GM23338 (cell line): Measurements from ENCODE around the gene PSMD4. TPM values are rescaled to one million over a fixed set of nuclear protein-coding genes. Genes with fewer than 3 reads are reported as not detected.

Experiments used
- ATAC-seq: fragments of 200-7000 bp; cut with Tn5 transposase; 3 replicates; pipeline ENCODE4 v1.9.1; 2020
- DNase-seq: peaks from one replicate; pipeline ENCODE4 v3.0.0-alpha.2; 2015; ENCODE audit warnings: low spot score
- H2AFZ ChIP-seq: fragments of 200-600 bp; sonication (generic); 2 replicates; pipeline ENCODE4 v1.8.0; 2016; ENCODE audit warnings: antibody characterized with exemption, mild to moderate bottlenecking, moderate library complexity
- H3F3A ChIP-seq: fragments of 200-600 bp; sonication (generic); replicated peaks from 2 replicates; pipeline ENCODE4 v1.8.0; 2017; ENCODE audit warnings: antibody characterized with exemption, mixed run types, low read depth
- H3K27ac ChIP-seq: fragments of 200-600 bp; sonication (generic); 2 replicates; pipeline ENCODE4 v1.6.1; 2016; ENCODE audit warnings: low read depth
- H3K27me3 ChIP-seq: fragments of 200-600 bp; sonication (generic); 2 replicates; pipeline ENCODE4 v1.8.0; 2016; ENCODE audit warnings: mild to moderate bottlenecking, mixed run types, moderate library complexity; ENCODE audit not compliant: insufficient read depth
- H3K36me3 ChIP-seq: fragments of 200-600 bp; sonication (generic); 2 replicates; pipeline ENCODE4 v1.8.0; 2016; ENCODE audit warnings: mild to moderate bottlenecking; ENCODE audit not compliant: insufficient read depth
- H3K4me1 ChIP-seq: fragments of 200-600 bp; sonication (generic); 2 replicates; pipeline ENCODE4 v1.8.0; 2016; ENCODE audit warnings: mild to moderate bottlenecking, moderate library complexity; ENCODE audit not compliant: insufficient read depth
- H3K4me2 ChIP-seq: fragments of 200-600 bp; sonication (generic); 2 replicates; pipeline ENCODE4 v1.7.1; 2017; ENCODE audit warnings: mixed run types
- H3K4me3 ChIP-seq: fragments of 200-600 bp; sonication (generic); 2 replicates; pipeline ENCODE4 v1.6.1; 2016; ENCODE audit warnings: mixed run types
- H3K79me2 ChIP-seq: fragments of 200-600 bp; sonication (generic); replicated peaks from 2 replicates; pipeline ENCODE4 v1.8.0; 2017; ENCODE audit warnings: mild to moderate bottlenecking; ENCODE audit not compliant: insufficient read depth
- H3K9me2 ChIP-seq: fragments of 200-600 bp; sonication (generic); 2 replicates; pipeline ENCODE4 v1.8.0; 2017; ENCODE audit not compliant: insufficient read depth
- H4K20me1 ChIP-seq: fragments of 200-600 bp; sonication (generic); replicated peaks from 2 replicates; pipeline ENCODE4 v1.8.0; 2017; ENCODE audit warnings: mild to moderate bottlenecking; ENCODE audit not compliant: insufficient read depth
- H3K27ac Mint-ChIP-seq: 2 replicates; pipeline ENCODE4 v1.8.0; 2020; ENCODE audit warnings: inconsistent platforms, mild to moderate bottlenecking, moderate library complexity, mixed read lengths
- H3K27me3 Mint-ChIP-seq: 3 replicates; pipeline ENCODE4 v1.8.0; 2022; ENCODE audit warnings: low read depth, mild to moderate bottlenecking, moderate library complexity, mixed read lengths, inconsistent platforms; ENCODE audit not compliant: insufficient read depth, poor library complexity
- H3K36me3 Mint-ChIP-seq: 3 replicates; pipeline ENCODE4 v1.8.0; 2021; ENCODE audit warnings: low read depth, mild to moderate bottlenecking, inconsistent platforms, moderate library complexity, mixed read lengths
- H3K4me1 Mint-ChIP-seq: 3 replicates; pipeline ENCODE4 v1.8.0; 2020; ENCODE audit warnings: mild to moderate bottlenecking, inconsistent platforms, mixed read lengths
- H3K4me3 Mint-ChIP-seq: 3 replicates; pipeline ENCODE4 v1.8.0; 2021; ENCODE audit warnings: moderate library complexity, mild to moderate bottlenecking, inconsistent platforms, mixed read lengths
- H3K9me3 Mint-ChIP-seq: 3 replicates; pipeline ENCODE4 v1.8.0; 2020; ENCODE audit warnings: moderate library complexity, mild to moderate bottlenecking, inconsistent platforms, mixed read lengths
- EZH2 ChIP-seq: fragments of 200-600 bp; sonication (generic); IDR thresholded peaks from one replicate; pipeline ENCODE4 v1.8.0; 2017; ENCODE audit warnings: antibody characterized with exemption, mild to moderate bottlenecking, low read depth; ENCODE audit not compliant: unreplicated experiment
- EZH2phosphoT487 ChIP-seq: fragments of 200-600 bp; sonication (generic); IDR thresholded peaks from one replicate; pipeline ENCODE4 v1.8.1; 2018; ENCODE audit warnings: antibody characterized with exemption; ENCODE audit not compliant: unreplicated experiment
- JUNB ChIP-seq: IDR thresholded peaks from one replicate; pipeline ENCODE4 v1.6.1; 2016; ENCODE audit warnings: antibody characterized with exemption; ENCODE audit not compliant: unreplicated experiment
- NANOG ChIP-seq: IDR thresholded peaks from 2 replicates; pipeline ENCODE4 v1.6.1; 2016; ENCODE audit warnings: antibody characterized with exemption, borderline replicate concordance
- POLR2AphosphoS5 ChIP-seq: IDR thresholded peaks from 2 replicates; pipeline ENCODE4 v1.6.1; 2016; ENCODE audit warnings: antibody characterized with exemption, low read depth
- STAT1 ChIP-seq: IDR thresholded peaks from one replicate; pipeline ENCODE4 v1.6.1; 2016; ENCODE audit warnings: antibody characterized with exemption; ENCODE audit not compliant: unreplicated experiment
- polyA plus RNA-seq: library from polyadenylated mRNA; unstranded; fragments of >200 nt; fragmentation: Nextera tagmentation; extraction: Ambion mirVana; gene quantifications from 2 replicates; pipeline ENCODE4 v1.2.1, GENCODE V29; 2016
- total RNA-seq: library from RNA; depleted of rRNA; stranded (reverse); fragments of >200 nt; shearing (Covaris generic); gene quantifications from 2 replicates; pipeline ENCODE4 v1.2.3, GENCODE V29; 2014
- TF ChIP-seq, protein P1 (sequence below), 2 experiments: fragments of 200-600 bp in 1 of 2; sonication (generic) in 1 of 2; conservative IDR thresholded peaks; 2 replicates each; pipeline versions ENCODE4 v1.5.1 to v1.6.1; 2016 to 2017; ENCODE audit warnings: antibody characterized with exemption in 2 of 2, low read depth in 2 of 2, mild to moderate bottlenecking in 2 of 2, moderate library complexity in 1 of 2
- TF ChIP-seq, protein P2 (sequence below): fragments of 250-450 bp; sonication (Bioruptor Pico); IDR thresholded peaks from 2 replicates; pipeline ENCODE4 v1.5.0; 2020; ENCODE audit warnings: mild to moderate bottlenecking, moderate library complexity
- TF ChIP-seq, protein P3 (sequence below): IDR thresholded peaks from one replicate; pipeline ENCODE4 v1.6.1; 2018; ENCODE audit warnings: antibody characterized with exemption; ENCODE audit not compliant: unreplicated experiment
- TF ChIP-seq, protein P4 (sequence below): IDR thresholded peaks from 2 replicates; pipeline ENCODE4 v1.6.1; 2016; ENCODE audit warnings: antibody characterized with exemption

PSMD4 gene
- total and polyA plus RNA-seq, 2 experiments from 2014 or later = 171 to 235 TPM

DNA sequence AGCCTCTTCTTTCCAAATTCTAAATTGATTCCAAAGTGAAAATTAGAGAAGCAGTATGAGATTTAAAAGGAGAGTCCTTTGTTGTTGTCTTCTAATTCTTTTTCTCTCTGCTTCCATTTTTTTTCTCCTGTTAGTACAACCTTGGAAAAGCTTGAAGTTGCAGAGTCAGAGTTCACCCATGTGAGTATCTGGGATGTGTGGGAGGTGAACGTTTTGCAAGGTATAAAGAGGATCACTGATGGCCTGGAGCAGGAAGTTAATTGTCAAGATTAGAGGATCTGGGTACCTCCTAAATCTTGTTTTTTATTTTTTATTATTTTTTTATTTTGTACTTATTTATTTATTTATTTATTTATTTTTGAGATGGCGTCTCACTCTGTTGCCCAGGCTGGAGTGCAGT, 7.7 kb upstream of the PSMD4 start:
- Mint-ChIP-seq H3K27ac (no peak overlapping the region), H3K27me3 (peaks cover 2% of the 10 kb centered on the region), H3K9me3 (no peaks in the 10 kb centered on the region), H3K4me3 (no peak overlapping the region), H3K4me1 (no peaks in the 10 kb centered on the region; the same call in 2 of the 3 replicates), H3K36me3 (peaks cover 77% of the 10 kb centered on the region)
- ATAC-seq = no peak
- Histone ChIP-seq H3K36me3 (peaks cover 62% of the 10 kb centered on the region), H4K20me1 (peaks cover 17% of the 10 kb centered on the region), H3K27me3 (no peaks in the 10 kb centered on the region), H3F3A (peaks cover 44% of the 10 kb centered on the region), H3K4me2 (no peak overlapping the region), H3K4me1 (no peaks in the 10 kb centered on the region), H2AFZ (no peak overlapping the region), H3K9me2 (no peaks in the 10 kb centered on the region), H3K27ac (no peak overlapping the region), H3K4me3 (no peak overlapping the region), H3K79me2 (no peaks in the 10 kb centered on the region)
- TF ChIP-seq STAT1 (no peak), NANOG (no peak), POLR2AphosphoS5 (no peak), EZH2phosphoT487 (no peak), JUNB (no peak), EZH2 (no peak)
- TF ChIP-seq, protein P1, sequence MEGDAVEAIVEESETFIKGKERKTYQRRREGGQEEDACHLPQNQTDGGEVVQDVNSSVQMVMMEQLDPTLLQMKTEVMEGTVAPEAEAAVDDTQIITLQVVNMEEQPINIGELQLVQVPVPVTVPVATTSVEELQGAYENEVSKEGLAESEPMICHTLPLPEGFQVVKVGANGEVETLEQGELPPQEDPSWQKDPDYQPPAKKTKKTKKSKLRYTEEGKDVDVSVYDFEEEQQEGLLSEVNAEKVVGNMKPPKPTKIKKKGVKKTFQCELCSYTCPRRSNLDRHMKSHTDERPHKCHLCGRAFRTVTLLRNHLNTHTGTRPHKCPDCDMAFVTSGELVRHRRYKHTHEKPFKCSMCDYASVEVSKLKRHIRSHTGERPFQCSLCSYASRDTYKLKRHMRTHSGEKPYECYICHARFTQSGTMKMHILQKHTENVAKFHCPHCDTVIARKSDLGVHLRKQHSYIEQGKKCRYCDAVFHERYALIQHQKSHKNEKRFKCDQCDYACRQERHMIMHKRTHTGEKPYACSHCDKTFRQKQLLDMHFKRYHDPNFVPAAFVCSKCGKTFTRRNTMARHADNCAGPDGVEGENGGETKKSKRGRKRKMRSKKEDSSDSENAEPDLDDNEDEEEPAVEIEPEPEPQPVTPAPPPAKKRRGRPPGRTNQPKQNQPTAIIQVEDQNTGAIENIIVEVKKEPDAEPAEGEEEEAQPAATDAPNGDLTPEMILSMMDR (conservative IDR thresholded peaks at IDR 0.05; ENCODE audit: low read depth in 2 of 2) = no peak
- TF ChIP-seq, protein P2, sequence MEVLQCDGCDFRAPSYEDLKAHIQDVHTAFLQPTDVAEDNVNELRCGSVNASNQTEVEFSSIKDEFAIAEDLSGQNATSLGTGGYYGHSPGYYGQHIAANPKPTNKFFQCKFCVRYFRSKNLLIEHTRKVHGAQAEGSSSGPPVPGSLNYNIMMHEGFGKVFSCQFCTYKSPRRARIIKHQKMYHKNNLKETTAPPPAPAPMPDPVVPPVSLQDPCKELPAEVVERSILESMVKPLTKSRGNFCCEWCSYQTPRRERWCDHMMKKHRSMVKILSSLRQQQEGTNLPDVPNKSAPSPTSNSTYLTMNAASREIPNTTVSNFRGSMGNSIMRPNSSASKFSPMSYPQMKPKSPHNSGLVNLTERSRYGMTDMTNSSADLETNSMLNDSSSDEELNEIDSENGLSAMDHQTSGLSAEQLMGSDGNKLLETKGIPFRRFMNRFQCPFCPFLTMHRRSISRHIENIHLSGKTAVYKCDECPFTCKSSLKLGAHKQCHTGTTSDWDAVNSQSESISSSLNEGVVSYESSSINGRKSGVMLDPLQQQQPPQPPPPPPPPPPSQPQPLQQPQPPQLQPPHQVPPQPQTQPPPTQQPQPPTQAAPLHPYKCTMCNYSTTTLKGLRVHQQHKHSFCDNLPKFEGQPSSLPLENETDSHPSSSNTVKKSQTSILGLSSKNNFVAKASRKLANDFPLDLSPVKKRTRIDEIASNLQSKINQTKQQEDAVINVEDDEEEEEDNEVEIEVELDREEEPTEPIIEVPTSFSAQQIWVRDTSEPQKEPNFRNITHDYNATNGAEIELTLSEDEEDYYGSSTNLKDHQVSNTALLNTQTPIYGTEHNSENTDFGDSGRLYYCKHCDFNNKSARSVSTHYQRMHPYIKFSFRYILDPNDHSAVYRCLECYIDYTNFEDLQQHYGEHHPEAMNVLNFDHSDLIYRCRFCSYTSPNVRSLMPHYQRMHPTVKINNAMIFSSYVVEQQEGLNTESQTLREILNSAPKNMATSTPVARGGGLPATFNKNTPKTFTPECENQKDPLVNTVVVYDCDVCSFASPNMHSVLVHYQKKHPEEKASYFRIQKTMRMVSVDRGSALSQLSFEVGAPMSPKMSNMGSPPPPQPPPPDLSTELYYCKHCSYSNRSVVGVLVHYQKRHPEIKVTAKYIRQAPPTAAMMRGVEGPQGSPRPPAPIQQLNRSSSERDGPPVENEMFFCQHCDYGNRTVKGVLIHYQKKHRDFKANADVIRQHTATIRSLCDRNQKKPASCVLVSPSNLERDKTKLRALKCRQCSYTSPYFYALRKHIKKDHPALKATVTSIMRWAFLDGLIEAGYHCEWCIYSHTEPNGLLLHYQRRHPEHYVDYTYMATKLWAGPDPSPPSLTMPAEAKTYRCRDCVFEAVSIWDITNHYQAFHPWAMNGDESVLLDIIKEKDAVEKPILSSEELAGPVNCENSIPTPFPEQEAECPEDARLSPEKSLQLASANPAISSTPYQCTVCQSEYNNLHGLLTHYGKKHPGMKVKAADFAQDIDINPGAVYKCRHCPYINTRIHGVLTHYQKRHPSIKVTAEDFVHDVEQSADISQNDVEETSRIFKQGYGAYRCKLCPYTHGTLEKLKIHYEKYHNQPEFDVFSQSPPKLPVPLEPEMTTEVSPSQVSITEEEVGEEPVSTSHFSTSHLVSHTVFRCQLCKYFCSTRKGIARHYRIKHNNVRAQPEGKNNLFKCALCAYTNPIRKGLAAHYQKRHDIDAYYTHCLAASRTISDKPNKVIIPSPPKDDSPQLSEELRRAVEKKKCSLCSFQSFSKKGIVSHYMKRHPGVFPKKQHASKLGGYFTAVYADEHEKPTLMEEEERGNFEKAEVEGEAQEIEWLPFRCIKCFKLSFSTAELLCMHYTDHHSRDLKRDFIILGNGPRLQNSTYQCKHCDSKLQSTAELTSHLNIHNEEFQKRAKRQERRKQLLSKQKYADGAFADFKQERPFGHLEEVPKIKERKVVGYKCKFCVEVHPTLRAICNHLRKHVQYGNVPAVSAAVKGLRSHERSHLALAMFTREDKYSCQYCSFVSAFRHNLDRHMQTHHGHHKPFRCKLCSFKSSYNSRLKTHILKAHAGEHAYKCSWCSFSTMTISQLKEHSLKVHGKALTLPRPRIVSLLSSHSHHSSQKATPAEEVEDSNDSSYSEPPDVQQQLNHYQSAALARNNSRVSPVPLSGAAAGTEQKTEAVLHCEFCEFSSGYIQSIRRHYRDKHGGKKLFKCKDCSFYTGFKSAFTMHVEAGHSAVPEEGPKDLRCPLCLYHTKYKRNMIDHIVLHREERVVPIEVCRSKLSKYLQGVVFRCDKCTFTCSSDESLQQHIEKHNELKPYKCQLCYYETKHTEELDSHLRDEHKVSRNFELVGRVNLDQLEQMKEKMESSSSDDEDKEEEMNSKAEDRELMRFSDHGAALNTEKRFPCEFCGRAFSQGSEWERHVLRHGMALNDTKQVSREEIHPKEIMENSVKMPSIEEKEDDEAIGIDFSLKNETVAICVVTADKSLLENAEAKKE = no peak
- TF ChIP-seq, protein P3, sequence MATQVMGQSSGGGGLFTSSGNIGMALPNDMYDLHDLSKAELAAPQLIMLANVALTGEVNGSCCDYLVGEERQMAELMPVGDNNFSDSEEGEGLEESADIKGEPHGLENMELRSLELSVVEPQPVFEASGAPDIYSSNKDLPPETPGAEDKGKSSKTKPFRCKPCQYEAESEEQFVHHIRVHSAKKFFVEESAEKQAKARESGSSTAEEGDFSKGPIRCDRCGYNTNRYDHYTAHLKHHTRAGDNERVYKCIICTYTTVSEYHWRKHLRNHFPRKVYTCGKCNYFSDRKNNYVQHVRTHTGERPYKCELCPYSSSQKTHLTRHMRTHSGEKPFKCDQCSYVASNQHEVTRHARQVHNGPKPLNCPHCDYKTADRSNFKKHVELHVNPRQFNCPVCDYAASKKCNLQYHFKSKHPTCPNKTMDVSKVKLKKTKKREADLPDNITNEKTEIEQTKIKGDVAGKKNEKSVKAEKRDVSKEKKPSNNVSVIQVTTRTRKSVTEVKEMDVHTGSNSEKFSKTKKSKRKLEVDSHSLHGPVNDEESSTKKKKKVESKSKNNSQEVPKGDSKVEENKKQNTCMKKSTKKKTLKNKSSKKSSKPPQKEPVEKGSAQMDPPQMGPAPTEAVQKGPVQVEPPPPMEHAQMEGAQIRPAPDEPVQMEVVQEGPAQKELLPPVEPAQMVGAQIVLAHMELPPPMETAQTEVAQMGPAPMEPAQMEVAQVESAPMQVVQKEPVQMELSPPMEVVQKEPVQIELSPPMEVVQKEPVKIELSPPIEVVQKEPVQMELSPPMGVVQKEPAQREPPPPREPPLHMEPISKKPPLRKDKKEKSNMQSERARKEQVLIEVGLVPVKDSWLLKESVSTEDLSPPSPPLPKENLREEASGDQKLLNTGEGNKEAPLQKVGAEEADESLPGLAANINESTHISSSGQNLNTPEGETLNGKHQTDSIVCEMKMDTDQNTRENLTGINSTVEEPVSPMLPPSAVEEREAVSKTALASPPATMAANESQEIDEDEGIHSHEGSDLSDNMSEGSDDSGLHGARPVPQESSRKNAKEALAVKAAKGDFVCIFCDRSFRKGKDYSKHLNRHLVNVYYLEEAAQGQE = no peak
- TF ChIP-seq, protein P4, sequence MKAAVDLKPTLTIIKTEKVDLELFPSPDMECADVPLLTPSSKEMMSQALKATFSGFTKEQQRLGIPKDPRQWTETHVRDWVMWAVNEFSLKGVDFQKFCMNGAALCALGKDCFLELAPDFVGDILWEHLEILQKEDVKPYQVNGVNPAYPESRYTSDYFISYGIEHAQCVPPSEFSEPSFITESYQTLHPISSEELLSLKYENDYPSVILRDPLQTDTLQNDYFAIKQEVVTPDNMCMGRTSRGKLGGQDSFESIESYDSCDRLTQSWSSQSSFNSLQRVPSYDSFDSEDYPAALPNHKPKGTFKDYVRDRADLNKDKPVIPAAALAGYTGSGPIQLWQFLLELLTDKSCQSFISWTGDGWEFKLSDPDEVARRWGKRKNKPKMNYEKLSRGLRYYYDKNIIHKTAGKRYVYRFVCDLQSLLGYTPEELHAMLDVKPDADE = no peak
- DNase-seq = no peak
